GM19467 (cell line): ENCODE measurements around the gene ARMC12.

Experiments used
- ATAC-seq: cut with Tn5 transposase; IDR thresholded peaks from one replicate; pipeline ENCODE4 v1.9.1; 2021; ENCODE audit warnings: mild to moderate bottlenecking, moderate library complexity; ENCODE audit not compliant: unreplicated experiment

ARMC12 gene

GRCh38 chr6:35797837-35798526 is 61.1 kb downstream of the ARMC12 start:
- no peak for ATAC-seq
